ENCODE data around the gene ZNF184. TPM values are rescaled to one million over a fixed set of nuclear protein-coding genes. Genes with fewer than 3 reads are reported as not detected.

ZNF184 gene
- total RNA-seq, 1 experiment from 2014 or later: 10.1 TPM

DNA sequence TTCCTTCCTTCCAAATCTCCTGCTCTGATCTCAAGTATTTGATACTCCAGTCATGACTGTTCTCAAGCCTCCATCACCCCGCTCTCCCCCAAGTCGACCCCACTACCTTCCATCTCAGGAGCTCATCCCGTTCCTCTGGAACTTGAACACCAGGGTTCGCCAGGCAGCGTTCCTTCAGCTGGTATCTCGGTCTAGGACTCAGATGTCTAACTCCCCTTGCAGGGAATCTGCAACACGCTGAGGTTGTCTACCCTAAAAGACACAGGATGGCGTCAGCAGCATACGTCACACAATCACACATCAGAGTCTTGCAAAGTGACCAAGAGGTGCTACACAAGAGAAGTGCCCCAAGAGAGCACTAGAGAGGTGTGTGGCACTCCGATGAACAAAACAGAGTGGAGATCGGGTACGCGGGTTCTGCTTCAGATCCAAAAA, 706 bp downstream of the ZNF184 start:
- intact Hi-C loops (cut with micrococcal nuclease): loop anchor here (5.0 to 10.0 kb wide), 5 partner anchors 133 to 1157 kb away; no protein-coding TSS in a partner anchor
- TF ChIP-seq, protein P1, sequence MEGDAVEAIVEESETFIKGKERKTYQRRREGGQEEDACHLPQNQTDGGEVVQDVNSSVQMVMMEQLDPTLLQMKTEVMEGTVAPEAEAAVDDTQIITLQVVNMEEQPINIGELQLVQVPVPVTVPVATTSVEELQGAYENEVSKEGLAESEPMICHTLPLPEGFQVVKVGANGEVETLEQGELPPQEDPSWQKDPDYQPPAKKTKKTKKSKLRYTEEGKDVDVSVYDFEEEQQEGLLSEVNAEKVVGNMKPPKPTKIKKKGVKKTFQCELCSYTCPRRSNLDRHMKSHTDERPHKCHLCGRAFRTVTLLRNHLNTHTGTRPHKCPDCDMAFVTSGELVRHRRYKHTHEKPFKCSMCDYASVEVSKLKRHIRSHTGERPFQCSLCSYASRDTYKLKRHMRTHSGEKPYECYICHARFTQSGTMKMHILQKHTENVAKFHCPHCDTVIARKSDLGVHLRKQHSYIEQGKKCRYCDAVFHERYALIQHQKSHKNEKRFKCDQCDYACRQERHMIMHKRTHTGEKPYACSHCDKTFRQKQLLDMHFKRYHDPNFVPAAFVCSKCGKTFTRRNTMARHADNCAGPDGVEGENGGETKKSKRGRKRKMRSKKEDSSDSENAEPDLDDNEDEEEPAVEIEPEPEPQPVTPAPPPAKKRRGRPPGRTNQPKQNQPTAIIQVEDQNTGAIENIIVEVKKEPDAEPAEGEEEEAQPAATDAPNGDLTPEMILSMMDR (IDR thresholded peaks at IDR 0.05; ENCODE audit: unreplicated experiment): no peak
- CTCF ChIA-PET: interaction anchor here (0.7 to 0.9 kb wide), 2 partner anchors 46 to 297 kb away, joined by 3 to 4 read pairs; no protein-coding TSS in a partner anchor
- POLR2A ChIA-PET: interaction anchor here (0.6 to 3.0 kb wide), 30 partner anchors 11 to 1346 kb away, joined by 3 to 16 read pairs (median 5); partner anchors contain the start of gene ZNF391
- H3K4me1 Mint-ChIP-seq (ENCODE audit: insufficient read depth, unreplicated experiment): peaks cover 25% of the 10 kb centered on the region
- BruUV-seq (replicated peaks): no TSS peak
- peaks cover 24% of the 10 kb centered on the region for H3K36me3 Mint-ChIP-seq (ENCODE audit: insufficient read depth, unreplicated experiment)
- H3K27me3 Mint-ChIP-seq (ENCODE audit: insufficient read depth, unreplicated experiment): no peaks in the 10 kb centered on the region
- H3K27ac Mint-ChIP-seq (ENCODE audit: low read depth, unreplicated experiment): peak overlapping the region; percentile 83
- no peaks in the 10 kb centered on the region for H3K9me3 Mint-ChIP-seq (ENCODE audit: unreplicated experiment)
- H3K4me3 Mint-ChIP-seq (ENCODE audit: unreplicated experiment): peak overlapping the region; percentile 91
- peak; percentile 70 for DNase-seq (ENCODE audit: unreplicated experiment)

DNA sequence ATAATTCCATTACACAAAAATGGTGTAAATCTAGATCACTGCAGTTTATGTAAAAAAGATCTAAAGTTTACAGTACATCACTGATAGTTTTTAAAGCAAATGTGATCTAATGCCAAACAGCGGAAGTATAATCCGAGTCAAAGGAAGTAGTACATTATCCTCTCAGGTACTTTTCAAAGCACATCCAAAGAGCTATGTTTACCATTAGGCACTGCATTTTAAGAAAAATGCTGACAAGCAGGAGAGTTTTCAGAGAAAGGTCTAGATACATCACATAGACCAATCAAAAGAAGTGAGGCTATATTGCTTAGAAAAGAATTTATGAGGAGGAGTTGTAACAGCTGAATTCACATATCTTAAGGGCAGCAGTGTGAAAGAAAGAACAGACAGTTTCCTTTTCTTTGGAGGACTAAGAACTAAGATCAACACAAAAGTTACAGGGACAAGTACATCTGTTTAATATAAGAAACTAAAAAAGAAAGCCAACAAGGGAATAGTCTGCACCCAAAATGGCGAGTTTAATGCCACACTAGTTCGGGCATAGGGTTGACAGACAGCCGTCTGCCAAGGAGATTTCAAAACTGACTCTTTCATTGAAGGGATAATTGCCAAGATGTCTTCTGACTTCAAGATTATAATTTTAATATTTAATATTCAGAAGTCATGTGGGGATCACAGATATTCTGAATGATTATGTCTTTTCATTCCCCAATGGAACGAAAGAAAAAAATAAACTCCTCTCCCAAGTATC, 1.4 kb downstream of the ZNF184 start:
- Mint-ChIP-seq H3K36me3 (ENCODE audit: insufficient read depth, unreplicated experiment) (peaks cover 30% of the 10 kb centered on the region), H3K4me3 (ENCODE audit: unreplicated experiment) (peak overlapping the region; percentile 91), H3K4me1 (ENCODE audit: insufficient read depth, unreplicated experiment) (peaks cover 25% of the 10 kb centered on the region), H3K27me3 (ENCODE audit: insufficient read depth, unreplicated experiment) (no peaks in the 10 kb centered on the region), H3K27ac (ENCODE audit: low read depth, unreplicated experiment) (peak overlapping the region; percentile 83), H3K9me3 (ENCODE audit: unreplicated experiment) (no peaks in the 10 kb centered on the region)
- BruUV-seq (replicated peaks): TSS peak; percentile 64
- peak; percentile 27 for DNase-seq (ENCODE audit: unreplicated experiment)
- intact Hi-C loops (cut with micrococcal nuclease): loop anchor here (5.0 to 10.0 kb wide), 5 partner anchors 133 to 1157 kb away; no protein-coding TSS in a partner anchor
- ChIA-PET CTCF (interaction anchor here (0.7 to 0.9 kb wide), 2 partner anchors 47 to 297 kb away, joined by 3 to 4 read pairs; no protein-coding TSS in a partner anchor), POLR2A (interaction anchor here (0.6 to 3.0 kb wide), 17 partner anchors 9 to 366 kb away, joined by 3 to 16 read pairs (median 4); partner anchors contain the start of gene ZNF391)
- TF ChIP-seq, protein P1 (IDR thresholded peaks at IDR 0.05; ENCODE audit: unreplicated experiment): no peak

DNA sequence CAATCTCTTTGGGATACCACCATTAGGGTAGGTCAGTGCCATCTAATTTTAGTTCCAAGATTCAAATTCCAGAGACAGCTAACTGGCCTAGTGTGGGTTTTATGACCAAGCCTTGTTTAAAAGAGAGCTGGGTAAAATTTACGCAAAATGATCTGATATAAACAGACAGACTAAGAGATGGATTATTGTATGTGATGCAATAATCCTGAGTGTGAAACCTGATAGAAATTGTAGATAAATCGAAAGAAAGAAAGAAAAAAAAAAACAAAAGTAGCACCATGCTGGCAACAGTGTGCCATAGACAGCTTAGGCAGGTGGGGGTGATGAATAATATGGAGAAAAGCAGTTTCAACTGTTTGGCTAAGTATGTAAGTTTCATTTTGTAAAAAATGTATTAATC, 2.9 kb downstream of the ZNF184 start:
- Mint-ChIP-seq H3K27me3 (ENCODE audit: insufficient read depth, unreplicated experiment) (no peaks in the 10 kb centered on the region), H3K36me3 (ENCODE audit: insufficient read depth, unreplicated experiment) (peaks cover 38% of the 10 kb centered on the region), H3K9me3 (ENCODE audit: unreplicated experiment) (peaks cover 7% of the 10 kb centered on the region), H3K4me1 (ENCODE audit: insufficient read depth, unreplicated experiment) (peaks cover 30% of the 10 kb centered on the region), H3K27ac (ENCODE audit: low read depth, unreplicated experiment) (peak overlapping the region; percentile 18), H3K4me3 (ENCODE audit: unreplicated experiment) (peak overlapping the region; percentile 91)
- POLR2A ChIA-PET: interaction anchor here (0.6 to 1.4 kb wide), 7 partner anchors 9 to 287 kb away, joined by 3 to 8 read pairs (median 4); no protein-coding TSS in a partner anchor
- no TSS peak for BruUV-seq (replicated peaks)
- no peak for DNase-seq (ENCODE audit: unreplicated experiment)
- CTCF ChIA-PET: interaction anchor here (0.6 kb wide), 1 partner anchor 219 kb away, joined by 3 read pairs; no protein-coding TSS in a partner anchor
- TF ChIP-seq, protein P1 (IDR thresholded peaks at IDR 0.05; ENCODE audit: unreplicated experiment): no peak
- intact Hi-C loops (cut with micrococcal nuclease): loop anchor here (5.0 to 10.0 kb wide), 5 partner anchors 135 to 1155 kb away; no protein-coding TSS in a partner anchor

DNA sequence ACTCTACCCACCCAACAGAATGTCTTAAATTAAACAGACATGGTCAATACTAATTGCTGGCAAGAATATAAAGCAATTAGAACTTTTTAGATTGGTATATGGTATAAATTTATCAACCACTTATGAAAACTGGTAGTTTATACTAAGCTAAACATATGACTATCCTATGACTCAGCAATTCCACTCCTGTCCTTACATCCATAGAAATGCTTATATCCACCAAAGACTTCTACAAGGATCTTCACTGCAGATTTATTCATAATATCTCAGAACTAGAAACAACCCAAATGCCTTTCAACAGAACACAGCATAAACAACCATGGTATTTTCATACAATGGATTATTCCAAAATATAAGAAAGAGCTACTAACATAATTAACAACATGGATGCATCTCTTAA, 4.6 kb downstream of the ZNF184 start:
- intact Hi-C loops (cut with micrococcal nuclease): no loop called here
- H3K27ac Mint-ChIP-seq (ENCODE audit: low read depth, unreplicated experiment): no peak overlapping the region
- H3K9me3 Mint-ChIP-seq (ENCODE audit: unreplicated experiment): peaks cover 15% of the 10 kb centered on the region
- no peaks in the 10 kb centered on the region for H3K27me3 Mint-ChIP-seq (ENCODE audit: insufficient read depth, unreplicated experiment)
- no peak overlapping the region for H3K4me3 Mint-ChIP-seq (ENCODE audit: unreplicated experiment)
- ChIA-PET POLR2A (interaction anchor here (1.2 kb wide), 1 partner anchor 11 kb away, joined by 3 read pairs; no protein-coding TSS in a partner anchor), CTCF (interaction anchor here (0.6 to 1.1 kb wide), 2 partner anchors 66 to 184 kb away, joined by 5 read pairs; no protein-coding TSS in a partner anchor)
- H3K4me1 Mint-ChIP-seq (ENCODE audit: insufficient read depth, unreplicated experiment): peaks cover 30% of the 10 kb centered on the region
- no TSS peak for BruUV-seq (replicated peaks)
- TF ChIP-seq, protein P1 (IDR thresholded peaks at IDR 0.05; ENCODE audit: unreplicated experiment): no peak
- DNase-seq (ENCODE audit: unreplicated experiment): no peak
- peaks cover 55% of the 10 kb centered on the region for H3K36me3 Mint-ChIP-seq (ENCODE audit: insufficient read depth, unreplicated experiment)
